ENCODE results near the gene CCNF.
A peak's percentile ranks its signal among the peaks of the same experiment; 100 is the strongest.

The CCNF gene

GRCh38 chr16:2457946-2458345 is 28.7 kb downstream of the CCNF start:
- no peak for DNase-seq

GRCh38 chr16:2458887-2459646 is 29.8 kb downstream of the CCNF start:
- DNase-seq: no peak

- peak; percentile 95 for DNase-seq
Observed at GRCh38 chr16:2459647-2460390, 30.6 kb downstream of the CCNF start, which contains the start of gene TEDC2. Gene TEDC2, plus strand, starts transcription at chr16:2460109. Its CDS starts 36 bp downstream, at chr16:2460145.

GRCh38 chr16:2460391-2460713 is 31.1 kb downstream of the CCNF start:
- no peak for DNase-seq

GRCh38 chr16:2460916-2461315 is 31.7 kb downstream of the CCNF start:
- no peak for DNase-seq

- DNase-seq: no peak
Observed at GRCh38 chr16:2462031-2462866, 33.0 kb downstream of the CCNF start.

GRCh38 chr16:2464333-2464732 is 35.1 kb downstream of the CCNF start:
- DNase-seq: no peak

- DNase-seq: no peak
Observed at GRCh38 chr16:2465653-2466415, 36.6 kb downstream of the CCNF start.

- DNase-seq: no peak
Observed at GRCh38 chr16:2466667-2467527, 37.6 kb downstream of the CCNF start.

- no peak for DNase-seq
Observed at GRCh38 chr16:2467528-2468232, 38.4 kb downstream of the CCNF start.

- no peak for DNase-seq
Observed at GRCh38 chr16:2468233-2468724, 39.0 kb downstream of the CCNF start.

GRCh38 chr16:2468725-2469398 is 39.6 kb downstream of the CCNF start:
- no peak for DNase-seq

- no peak for DNase-seq
Observed at GRCh38 chr16:2469399-2470233, 40.4 kb downstream of the CCNF start.

GRCh38 chr16:2470234-2470601 is 41.0 kb downstream of the CCNF start:
- no peak for DNase-seq

- DNase-seq: no peak
Observed at GRCh38 chr16:2470603-2471015, 41.4 kb downstream of the CCNF start.

GRCh38 chr16:2471016-2471652 is 41.9 kb downstream of the CCNF start, which contains the start of gene NTN3:
Gene NTN3, plus strand, starts transcription at chr16:2471297. Its CDS starts 405 bp downstream, at chr16:2471702.
- DNase-seq: no peak

GRCh38 chr16:2471653-2472487 is 42.6 kb downstream of the CCNF start:
- DNase-seq: no peak

- DNase-seq: no peak
Observed at GRCh38 chr16:2472488-2472864, 43.2 kb downstream of the CCNF start.
